Type B pancreatic cell (in vitro differentiated cells): ENCODE measurements around the gene RTN4RL1. TPM values are rescaled to one million over a fixed set of nuclear protein-coding genes. Genes with fewer than 3 reads are reported as not detected.

Experiments
- DNase-seq: peaks from one replicate; pipeline ENCODE4 v3.0.0; 2021; ENCODE audit warnings: mixed read lengths; ENCODE audit not compliant: unreplicated experiment; ENCODE audit errors: extremely low spot score
- H3K27ac Mint-ChIP-seq: 2 replicates; pipeline ENCODE4 v1.8.0; 2021; ENCODE audit warnings: mild to moderate bottlenecking, mixed read lengths
- H3K27me3 Mint-ChIP-seq: 2 replicates; pipeline ENCODE4 v1.8.0; 2021; ENCODE audit warnings: mixed read lengths
- H3K36me3 Mint-ChIP-seq: 2 replicates; pipeline ENCODE4 v1.8.0; 2021; ENCODE audit warnings: mixed read lengths
- H3K4me1 Mint-ChIP-seq: one replicate; pipeline ENCODE4 v1.8.0; 2021; ENCODE audit warnings: mixed read lengths; ENCODE audit not compliant: unreplicated experiment
- H3K4me3 Mint-ChIP-seq: 2 replicates; pipeline ENCODE4 v1.8.0; 2021; ENCODE audit warnings: mild to moderate bottlenecking, mixed read lengths
- H3K9me3 Mint-ChIP-seq: 2 replicates; pipeline ENCODE4 v1.8.0; 2021; ENCODE audit warnings: mixed read lengths
- CTCF ChIP-seq: fragments of 200-600 bp; sonication (generic); conservative IDR thresholded peaks from 2 replicates; pipeline ENCODE4 v1.5.0; 2021; ENCODE audit warnings: antibody characterized with exemption, mild to moderate bottlenecking
- total RNA-seq: library from RNA; stranded (reverse); gene quantifications from 2 replicates; pipeline ENCODE4 v1.2.1, GENCODE V29; 2021; ENCODE audit warnings: low replicate concordance

RTN4RL1 gene
- total RNA-seq, 1 donor from 2014 or later = 1.7 TPM

GRCh38 chr17:2062571-2063183 lies 37.5 kb upstream of the RTN4RL1 start:
- TF ChIP-seq CTCF = no peak
- Mint-ChIP-seq H3K27me3 (peaks cover 16% of the 10 kb centered on the region), H3K4me1 (peaks cover 34% of the 10 kb centered on the region), H3K4me3 (no peak overlapping the region), H3K36me3 (peaks cover 29% of the 10 kb centered on the region), H3K9me3 (no peaks in the 10 kb centered on the region), H3K27ac (peak overlapping the region; percentile 58)
- DNase-seq = no peak

GRCh38 chr17:2061441-2061958 lies 36.4 kb upstream of the RTN4RL1 start:
- peaks cover 29% of the 10 kb centered on the region for H3K4me1 Mint-ChIP-seq
- H3K36me3 Mint-ChIP-seq = peaks cover 29% of the 10 kb centered on the region
- no peak overlapping the region for H3K4me3 Mint-ChIP-seq
- TF ChIP-seq CTCF = no peak
- DNase-seq = no peak
- peaks cover 16% of the 10 kb centered on the region for H3K27me3 Mint-ChIP-seq
- H3K27ac Mint-ChIP-seq = no peak overlapping the region
- no peaks in the 10 kb centered on the region for H3K9me3 Mint-ChIP-seq

- no peak for TF ChIP-seq CTCF
- H3K27ac Mint-ChIP-seq = peak overlapping the region; percentile 34
- H3K27me3 Mint-ChIP-seq = peaks cover 16% of the 10 kb centered on the region
- H3K36me3 Mint-ChIP-seq = peaks cover 24% of the 10 kb centered on the region
- H3K9me3 Mint-ChIP-seq = no peaks in the 10 kb centered on the region
- no peak for DNase-seq
- no peak overlapping the region for H3K4me3 Mint-ChIP-seq
- H3K4me1 Mint-ChIP-seq = peaks cover 29% of the 10 kb centered on the region
These were observed 35.7 kb upstream of the RTN4RL1 start for GRCh38 chr17:2060681-2061440.

- peaks cover 16% of the 10 kb centered on the region for H3K27me3 Mint-ChIP-seq
- H3K4me1 Mint-ChIP-seq = peaks cover 29% of the 10 kb centered on the region
- no peak for DNase-seq
- TF ChIP-seq CTCF = no peak
- H3K27ac Mint-ChIP-seq = peak overlapping the region; percentile 34
- peaks cover 24% of the 10 kb centered on the region for H3K36me3 Mint-ChIP-seq
- no peaks in the 10 kb centered on the region for H3K9me3 Mint-ChIP-seq
- H3K4me3 Mint-ChIP-seq = peak overlapping the region; percentile 51
These were observed 35.2 kb upstream of the RTN4RL1 start for GRCh38 chr17:2060385-2060658.

GRCh38 chr17:2059547-2060384 lies 34.6 kb upstream of the RTN4RL1 start:
- Mint-ChIP-seq H3K36me3 (peaks cover 21% of the 10 kb centered on the region), H3K27ac (peak overlapping the region; percentile 34), H3K27me3 (peaks cover 17% of the 10 kb centered on the region), H3K9me3 (no peaks in the 10 kb centered on the region), H3K4me1 (peaks cover 26% of the 10 kb centered on the region), H3K4me3 (peak overlapping the region; percentile 78)
- TF ChIP-seq CTCF = no peak
- no peak for DNase-seq
